HG03159 (cell line): ENCODE data around the gene CFAP77.
A peak's percentile ranks its signal among the peaks of the same experiment; 100 is the strongest.

Experiments used
- ATAC-seq: cut with Tn5 transposase; IDR thresholded peaks from one replicate; pipeline ENCODE4 v1.9.1; 2021; ENCODE audit warnings: mild to moderate bottlenecking, moderate library complexity; ENCODE audit not compliant: unreplicated experiment

Gene CFAP77

GRCh38 chr9:132407196-132407595 is 2.8 kb upstream of the CFAP77 start:
- no peak for ATAC-seq

DNA sequence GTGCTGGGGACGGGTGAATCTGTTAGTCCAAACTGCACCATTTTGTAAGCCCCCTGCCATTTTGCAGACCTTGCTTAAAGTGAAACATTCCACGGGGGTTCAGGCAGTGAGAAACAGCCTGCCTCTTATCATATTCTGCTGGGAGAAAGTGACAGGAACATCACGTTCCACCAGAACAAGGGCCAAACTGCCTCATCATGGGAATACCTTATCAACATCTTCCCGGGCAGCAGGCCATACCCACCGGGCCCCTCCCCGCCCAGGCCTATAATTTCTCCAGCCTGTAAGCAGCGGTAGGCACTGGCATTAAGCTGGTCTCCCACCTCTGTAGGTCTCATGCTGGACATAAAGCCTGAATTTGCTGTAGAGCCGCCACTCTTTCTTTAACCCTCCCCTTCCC is 1.5 kb upstream of the CFAP77 start:
- ATAC-seq = no peak

DNA sequence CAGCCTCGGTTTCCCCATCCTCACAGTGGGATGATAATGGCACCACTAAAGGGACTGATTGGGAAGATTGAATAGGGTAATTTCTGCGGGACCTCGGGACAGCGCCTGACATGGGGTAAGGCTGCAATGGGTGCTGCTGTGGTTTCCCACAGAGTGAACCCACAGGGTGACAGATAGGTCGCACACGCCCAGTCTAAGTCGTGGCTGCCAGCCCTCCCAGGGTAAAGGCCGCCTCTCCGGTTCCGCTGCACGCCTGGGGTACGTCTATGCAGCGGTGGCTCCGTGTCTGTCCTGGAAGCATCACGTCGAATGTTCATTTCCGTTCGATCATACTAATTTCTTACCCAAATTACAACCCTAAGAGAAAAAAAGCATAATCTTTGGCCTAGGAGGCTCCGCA is 631 bp downstream of the CFAP77 start:
- no peak for ATAC-seq

GRCh38 chr9:132411091-132411508 is 1.1 kb downstream of the CFAP77 start:
- peak; percentile 49 for ATAC-seq

DNA sequence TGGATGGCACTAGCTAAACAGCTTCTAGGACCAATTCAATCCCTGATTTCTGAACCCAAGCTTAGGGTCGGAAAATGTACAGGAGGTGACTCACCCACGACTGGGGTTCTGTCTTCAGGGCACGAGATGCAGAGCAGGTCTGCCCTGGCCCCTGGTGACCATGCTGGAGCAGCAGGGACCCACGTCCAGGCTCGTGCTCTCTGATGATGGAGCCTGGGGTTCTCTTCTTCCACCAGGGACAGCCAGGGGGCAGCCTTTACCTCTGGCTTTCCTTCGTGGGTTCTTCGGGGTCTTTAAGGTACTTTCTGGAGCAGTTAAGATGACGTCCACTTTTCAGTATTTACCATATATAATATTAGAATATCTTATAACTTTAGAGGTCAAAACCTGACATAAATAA is 2.1 kb downstream of the CFAP77 start:
- no peak for ATAC-seq

DNA sequence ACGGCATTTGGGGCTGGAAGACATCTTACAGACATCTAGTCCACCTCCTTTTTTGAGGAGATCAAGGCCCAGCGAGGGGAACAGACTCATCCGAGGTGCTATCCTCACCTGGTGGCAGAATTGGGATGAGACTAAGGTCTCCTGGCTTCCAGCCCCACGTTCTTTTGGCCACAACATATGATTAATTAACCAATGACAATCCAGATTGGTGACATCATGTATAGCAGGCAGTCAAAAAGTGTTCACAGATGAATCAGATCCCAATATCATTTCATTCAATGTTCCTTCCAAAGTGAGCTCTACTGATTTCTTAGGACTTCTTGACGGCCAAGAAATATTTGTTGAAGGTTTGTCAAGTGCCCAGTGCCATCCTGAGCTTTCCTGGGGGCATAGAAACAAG is 3.9 kb downstream of the CFAP77 start:
- no peak for ATAC-seq

- no peak for ATAC-seq
Observed at GRCh38 chr9:132414731-132415130, 4.7 kb downstream of the CFAP77 start.

DNA sequence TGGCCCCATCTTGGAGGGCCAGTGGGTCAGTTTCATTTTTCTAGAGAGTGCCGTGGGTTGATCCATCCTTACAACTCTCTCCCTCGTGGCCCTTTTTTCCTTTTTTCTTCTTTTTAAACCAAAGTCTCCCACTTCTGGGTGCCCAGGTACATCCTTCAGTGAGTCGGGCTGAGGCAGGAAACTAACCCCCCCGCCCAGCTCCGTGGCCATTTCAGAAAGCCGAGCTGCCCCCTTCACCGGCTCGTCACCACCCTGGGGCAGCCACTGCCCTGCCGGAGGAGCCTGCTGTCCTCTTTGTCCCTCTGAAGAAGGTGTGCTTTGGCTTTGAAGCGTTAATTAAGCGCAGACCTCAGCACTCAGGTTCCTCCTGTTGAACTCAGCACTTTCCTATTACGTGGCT is 5.2 kb downstream of the CFAP77 start:
- ATAC-seq = no peak

DNA sequence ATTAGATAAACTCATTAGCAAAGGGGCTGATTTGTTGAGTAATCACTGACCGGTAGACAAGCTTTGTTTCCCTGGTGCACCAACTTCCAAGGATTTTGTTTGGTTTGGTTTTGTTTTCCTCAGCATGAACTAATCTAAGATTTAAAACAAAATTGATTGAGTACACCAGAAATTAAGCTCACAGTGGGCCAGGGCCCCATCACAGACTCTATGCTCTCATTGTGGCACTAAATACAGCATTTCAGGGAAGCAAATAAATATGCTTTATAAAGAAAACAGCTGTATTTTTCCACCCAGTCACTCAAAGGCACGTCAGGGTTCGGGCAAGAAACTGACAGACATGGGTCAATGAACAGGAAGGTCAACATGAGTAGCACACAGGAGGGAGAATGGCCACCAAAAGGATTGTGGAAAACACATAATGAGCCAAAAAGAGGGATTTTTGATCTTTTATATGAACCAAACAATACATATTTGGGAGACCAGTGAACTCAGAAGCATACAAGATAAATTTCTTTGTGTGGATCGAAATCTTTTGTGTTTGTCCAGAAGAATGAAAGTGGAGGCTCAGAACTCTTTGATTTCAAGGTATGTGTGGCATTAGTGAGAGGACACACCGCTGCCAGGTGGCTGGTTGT is 8.8 kb downstream of the CFAP77 start:
- no peak for ATAC-seq

DNA sequence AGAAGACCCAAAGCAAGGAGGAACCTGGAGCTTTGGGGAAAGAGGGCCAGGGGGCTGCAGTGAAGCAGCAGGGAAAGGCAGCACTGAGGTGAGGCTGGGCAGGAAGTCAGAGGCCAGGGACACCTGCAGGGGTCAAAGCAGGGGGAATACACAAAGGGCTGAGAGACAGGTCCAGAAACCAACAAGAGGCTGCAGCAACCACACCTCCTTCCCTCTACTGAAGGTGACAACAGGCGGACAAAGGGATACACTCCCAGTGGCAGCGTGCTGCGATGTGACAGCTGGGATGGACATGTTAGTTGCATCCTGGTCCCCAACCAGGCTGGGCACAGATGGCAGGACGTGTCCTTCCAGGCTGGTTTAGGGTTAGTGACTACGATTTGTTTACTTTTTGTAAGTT is 12.6 kb downstream of the CFAP77 start:
- ATAC-seq = no peak

DNA sequence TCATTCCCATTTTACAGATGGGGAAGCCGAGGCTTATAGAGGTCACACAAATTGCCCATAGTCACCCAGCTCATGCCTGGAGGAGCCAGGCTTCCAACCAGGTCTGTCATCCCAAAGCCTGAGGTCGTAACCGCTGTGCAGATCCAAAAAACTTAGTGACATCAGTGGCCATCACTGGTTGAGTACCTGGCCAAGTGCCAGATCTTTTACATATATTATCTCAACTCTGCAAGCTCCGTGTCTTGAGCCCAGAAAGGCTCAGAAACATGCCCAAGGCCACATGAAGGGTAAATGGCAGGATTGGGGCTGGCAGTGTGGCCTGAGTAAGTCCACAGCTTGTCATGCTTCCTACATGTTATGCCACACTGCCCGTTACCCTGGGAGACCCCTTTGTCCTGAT is 13.5 kb downstream of the CFAP77 start:
- ATAC-seq = no peak

DNA sequence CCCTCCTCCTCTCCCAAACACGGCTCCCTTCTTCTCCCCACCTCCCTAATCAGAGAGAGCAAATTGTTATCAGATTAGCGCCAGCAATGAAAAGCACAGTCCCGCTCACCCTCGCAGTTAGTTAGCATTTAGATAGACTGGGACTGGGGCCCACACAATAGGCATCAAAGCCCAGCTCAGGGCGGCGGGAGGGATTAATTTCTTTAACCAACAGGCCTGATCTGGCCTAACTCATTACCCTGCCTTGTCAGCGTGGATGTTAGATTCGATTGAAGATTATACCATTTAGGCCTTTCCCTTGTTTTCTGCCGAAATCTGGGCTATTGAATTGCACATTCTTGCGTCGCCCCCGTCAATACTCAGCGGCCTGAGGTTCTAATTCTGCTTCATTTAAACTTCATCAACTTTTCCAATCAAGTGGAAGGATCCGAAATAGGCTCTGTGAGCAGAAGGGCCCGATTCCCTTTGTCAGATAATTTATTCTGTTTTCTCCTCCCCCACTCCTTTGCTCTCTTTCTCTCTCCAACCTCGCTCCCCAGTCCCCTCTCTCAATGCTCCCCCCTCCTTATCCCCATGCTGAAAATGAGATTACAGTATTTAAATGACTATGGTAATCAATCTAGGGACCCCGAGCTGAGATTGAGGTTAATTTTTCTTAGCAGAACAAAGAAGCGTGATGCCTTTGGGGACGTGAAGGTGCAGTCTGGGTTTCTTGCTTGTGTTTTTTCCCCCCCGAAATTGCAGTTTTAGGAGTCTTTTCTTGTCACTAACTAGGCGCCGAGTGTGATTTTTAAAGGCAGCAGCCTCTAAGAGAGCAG is 15.1 kb downstream of the CFAP77 start:
- no peak for ATAC-seq

DNA sequence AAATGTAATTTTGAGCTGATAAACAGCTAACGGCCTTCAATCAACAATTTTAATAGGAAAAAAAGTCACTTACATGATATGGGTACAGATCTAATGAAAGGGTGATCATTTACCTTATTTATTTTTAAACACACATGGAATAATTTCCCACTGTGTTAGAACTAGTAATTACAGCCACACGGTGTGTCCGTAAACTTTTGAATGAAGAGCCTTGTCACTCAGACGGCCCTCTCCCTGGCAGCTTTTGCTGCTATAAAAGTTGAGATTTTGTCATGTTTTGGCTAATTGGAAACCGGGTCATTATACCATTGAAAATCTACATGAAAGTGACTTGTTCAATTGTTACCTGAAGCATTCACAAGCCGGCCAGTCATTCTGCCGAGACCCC is 15.7 kb downstream of the CFAP77 start:
- ATAC-seq = no peak

DNA sequence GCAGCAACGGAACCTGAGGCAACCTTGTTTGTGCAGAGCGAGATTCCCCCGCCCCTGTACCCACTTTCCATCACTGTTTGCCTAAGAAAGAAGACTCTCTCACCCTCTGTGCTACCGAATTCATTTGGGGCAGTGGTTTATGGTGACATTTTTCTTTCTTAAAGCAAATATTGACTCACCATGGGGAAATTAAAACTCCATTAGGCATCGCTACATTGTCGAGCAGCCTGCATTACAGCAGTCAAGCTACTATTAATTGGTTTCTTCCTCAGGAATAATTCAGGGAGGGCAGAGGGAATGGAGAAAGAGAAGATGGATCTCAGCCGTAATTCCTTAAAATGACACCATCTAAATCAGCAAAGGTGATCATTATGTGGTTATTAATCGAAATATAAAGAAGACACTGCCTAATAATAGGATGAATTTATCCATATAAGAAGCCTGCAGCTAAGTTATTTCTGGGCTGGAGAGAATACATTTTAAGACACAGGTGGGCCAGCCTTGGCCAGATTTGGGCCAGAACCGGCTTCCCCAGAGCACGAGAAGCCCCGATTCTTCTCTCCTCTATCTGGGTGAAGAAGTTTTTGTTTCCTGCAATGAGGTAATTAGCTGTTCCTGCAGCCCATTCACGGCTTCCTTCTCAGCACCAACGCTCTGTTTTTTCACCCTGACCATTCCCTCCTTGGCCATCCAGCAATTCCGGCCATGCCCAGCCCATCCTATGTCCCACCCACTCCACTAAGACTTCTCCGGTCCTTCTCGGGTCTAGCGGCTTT is 16.8 kb downstream of the CFAP77 start:
- ATAC-seq = no peak

DNA sequence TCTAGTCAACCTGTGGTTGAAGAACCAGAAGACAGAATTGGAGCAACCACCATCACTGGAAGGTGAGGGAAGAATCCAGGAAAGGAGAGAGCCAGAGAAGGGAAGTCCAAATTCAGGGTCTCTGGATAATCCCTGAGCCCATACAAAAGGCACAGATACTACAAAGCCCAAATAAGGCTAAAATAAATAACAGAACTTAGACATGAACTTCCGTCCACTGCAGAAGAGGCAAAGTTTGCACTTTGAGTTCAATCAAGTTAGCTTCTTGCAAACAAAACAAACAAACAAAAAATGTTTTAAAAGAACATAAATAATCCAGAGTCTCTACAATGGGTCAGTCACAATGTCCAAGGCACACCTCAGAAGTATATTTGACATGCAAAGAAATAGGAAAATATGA is 21.0 kb downstream of the CFAP77 start:
- ATAC-seq = no peak

DNA sequence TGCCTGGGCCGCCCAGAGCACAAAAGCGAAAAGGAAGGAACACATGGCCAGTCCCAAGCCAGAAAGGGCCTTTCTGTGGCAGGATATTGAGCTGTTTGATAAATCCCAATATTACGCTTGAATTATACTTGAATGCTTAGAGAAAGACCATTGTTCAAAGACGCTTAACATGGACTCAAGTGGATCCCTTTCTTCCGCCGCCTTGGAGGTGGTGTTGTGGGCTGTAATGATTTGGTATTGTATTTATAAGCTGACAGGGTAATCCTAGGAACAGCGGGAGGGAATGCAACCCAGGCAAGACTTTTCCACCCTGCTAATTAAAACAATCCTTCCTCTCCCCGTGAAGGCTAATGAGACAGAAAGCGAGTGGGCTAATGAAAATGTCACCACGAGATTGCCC is 24.9 kb downstream of the CFAP77 start:
- no peak for ATAC-seq

DNA sequence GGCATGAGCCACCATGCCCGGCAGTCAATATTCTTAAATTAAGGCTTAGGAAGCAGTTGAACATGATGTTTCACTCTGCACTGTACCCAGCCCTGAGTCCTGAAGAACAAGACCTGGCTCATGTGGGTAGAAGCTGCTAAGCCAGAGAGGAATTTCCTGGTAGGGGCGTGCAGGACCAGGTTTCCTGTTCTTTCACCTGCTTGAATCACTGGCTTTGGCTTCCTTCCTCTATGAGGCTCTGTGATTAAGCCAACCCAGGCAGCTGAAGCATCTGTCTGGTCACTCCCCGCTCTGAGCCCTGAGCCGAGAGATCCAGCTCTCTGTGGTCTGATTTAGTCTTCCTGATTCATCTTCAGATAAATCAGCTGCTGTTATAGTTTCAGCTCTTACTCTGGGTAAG is 29.1 kb downstream of the CFAP77 start:
- ATAC-seq = no peak

DNA sequence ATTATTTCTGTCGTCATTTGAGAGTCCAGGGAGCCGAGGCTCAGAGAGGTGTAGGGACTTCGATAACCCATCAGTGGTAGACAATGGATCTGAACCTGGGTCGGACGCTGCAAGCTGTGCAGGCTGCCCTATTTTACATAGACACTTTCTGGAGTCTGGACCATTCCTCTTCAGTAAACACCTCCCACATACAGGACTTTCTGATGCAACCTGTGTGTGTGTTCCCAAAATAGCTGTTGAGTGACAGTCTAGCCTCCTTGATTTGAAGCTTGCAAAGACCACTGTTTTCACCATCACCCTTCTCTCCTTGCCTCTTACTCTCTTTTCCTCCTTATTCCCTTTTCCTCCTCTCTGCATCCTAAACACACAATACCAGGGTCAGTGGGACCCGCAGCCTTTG is 30.7 kb downstream of the CFAP77 start:
- ATAC-seq = no peak

GRCh38 chr9:132441404-132441803 is 31.4 kb downstream of the CFAP77 start:
- no peak for ATAC-seq

GRCh38 chr9:132443951-132444607 is 34.1 kb downstream of the CFAP77 start:
- no peak for ATAC-seq

DNA sequence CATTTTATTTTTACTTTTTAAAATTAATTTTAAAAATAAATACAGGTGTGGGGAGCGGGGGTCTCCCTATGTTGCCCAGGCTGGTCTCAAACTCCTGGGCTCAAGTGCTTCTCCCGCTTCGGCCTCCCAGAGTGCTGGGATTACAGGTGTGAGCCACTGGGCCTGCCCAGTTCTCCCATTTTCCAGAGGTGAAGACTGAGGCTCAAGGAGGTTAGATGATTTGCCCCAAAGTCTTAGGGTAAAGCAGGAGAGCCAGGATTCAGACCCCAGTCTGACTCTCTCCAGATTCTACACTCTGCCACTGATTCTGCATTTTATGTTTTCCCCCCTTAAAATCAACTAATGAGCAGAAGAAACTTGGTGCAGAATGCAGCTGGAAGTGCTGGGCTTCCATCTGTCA is 36.9 kb downstream of the CFAP77 start:
- ATAC-seq = no peak
